ENCODE data around the gene TEX11. TPM values are rescaled to one million over a fixed set of nuclear protein-coding genes. Genes with fewer than 3 reads are reported as not detected.

Gene TEX11
- total RNA-seq, 4 donors from 2014 or later: not detected

- Histone ChIP-seq H3K9me3 (no peaks in the 10 kb centered on the region), H3K4me1 (peaks cover 5 to 15% (median 14%) of the 10 kb centered on the region in 4 donors), H3K36me3 (no peaks in the 10 kb centered on the region), H3K4me3 (no peak overlapping the region), H3K27me3 (peaks cover 0 to 2% (median 0%) of the 10 kb centered on the region in 4 donors), H3K27ac (replicated peaks in 1 of 4) (no peak overlapping the region)
- WGBS: 78% methylated on average over 7 of the region's 7 CpGs
- no peak for DNase-seq (ENCODE audit: extremely low spot score)
- no peak for TF ChIP-seq POLR2A (IDR thresholded peaks at IDR 0.05; ENCODE audit: low read depth)
- TF ChIP-seq EP300 (IDR thresholded peaks at IDR 0.05): no peak
- no peak for TF ChIP-seq POLR2AphosphoS5 (IDR thresholded peaks at IDR 0.05)
- no peak for TF ChIP-seq CTCF (IDR thresholded peaks at IDR 0.05)
- intact Hi-C loops (cut with DNase I): no loop called here
These were observed 423.0 kb downstream of the TEX11 start for GRCh38 chrX:70485466-70485865.

- Histone ChIP-seq H3K27ac (replicated peaks in 1 of 4) (peak overlapping the region in 1 of 4 donors; percentile 81), H3K4me3 (no peak overlapping the region), H3K36me3 (no peaks in the 10 kb centered on the region), H3K27me3 (peaks cover 0 to 4% (median 0%) of the 10 kb centered on the region in 4 donors), H3K9me3 (no peaks in the 10 kb centered on the region), H3K4me1 (peaks cover 22 to 47% (median 45%) of the 10 kb centered on the region in 4 donors)
- WGBS: 74% methylated on average over 2 of the region's 2 CpGs
- TF ChIP-seq EP300 (IDR thresholded peaks at IDR 0.05) (no peak), POLR2A (IDR thresholded peaks at IDR 0.05; ENCODE audit: low read depth) (no peak), POLR2AphosphoS5 (IDR thresholded peaks at IDR 0.05) (no peak), CTCF (IDR thresholded peaks at IDR 0.05) (no peak)
- DNase-seq (ENCODE audit: extremely low spot score): no peak
- intact Hi-C loops (cut with DNase I): no loop called here
These were observed 426.2 kb downstream of the TEX11 start for GRCh38 chrX:70482300-70482699.

- Histone ChIP-seq H3K9me3 (no peaks in the 10 kb centered on the region), H3K27me3 (peaks cover 0 to 4% (median 0%) of the 10 kb centered on the region in 4 donors), H3K36me3 (no peaks in the 10 kb centered on the region), H3K4me1 (peaks cover 22 to 53% (median 49%) of the 10 kb centered on the region in 4 donors), H3K27ac (replicated peaks in 1 of 4) (peak overlapping the region; percentile 74 to 81 (median 74)), H3K4me3 (no peak overlapping the region)
- no peak for DNase-seq (ENCODE audit: extremely low spot score)
- TF ChIP-seq POLR2AphosphoS5 (IDR thresholded peaks at IDR 0.05): no peak
- TF ChIP-seq POLR2A (IDR thresholded peaks at IDR 0.05; ENCODE audit: low read depth): no peak
- no peak for TF ChIP-seq CTCF (IDR thresholded peaks at IDR 0.05)
- TF ChIP-seq EP300 (IDR thresholded peaks at IDR 0.05): no peak
- intact Hi-C loops (cut with DNase I): no loop called here
- 66% methylated on average over 8 of the region's 8 CpGs for WGBS
These were observed 426.8 kb downstream of the TEX11 start for GRCh38 chrX:70481471-70482270.

GRCh38 chrX:70480660-70481018, 427.9 kb downstream of the TEX11 start:
- no peak for DNase-seq (ENCODE audit: extremely low spot score)
- peak overlapping the region; percentile 74 to 81 (median 74) for H3K27ac ChIP-seq (replicated peaks in 1 of 4)
- 51% methylated on average over 9 of the region's 9 CpGs for WGBS
- peak overlapping the region; percentile 20 to 33 (median 26) for H3K4me3 ChIP-seq
- H3K36me3 ChIP-seq: no peaks in the 10 kb centered on the region
- intact Hi-C loops (cut with DNase I): no loop called here
- TF ChIP-seq EP300 (IDR thresholded peaks at IDR 0.05) (no peak), POLR2AphosphoS5 (IDR thresholded peaks at IDR 0.05) (peak in 1 of 2 donors; percentile 52), POLR2A (IDR thresholded peaks at IDR 0.05; ENCODE audit: low read depth) (no peak)
- H3K4me1 ChIP-seq: peaks cover 22 to 62% (median 53%) of the 10 kb centered on the region in 4 donors
- no peaks in the 10 kb centered on the region for H3K9me3 ChIP-seq
- peaks cover 0 to 4% (median 0%) of the 10 kb centered on the region in 4 donors for H3K27me3 ChIP-seq

- Histone ChIP-seq H3K27me3 (peaks cover 0 to 4% (median 0%) of the 10 kb centered on the region in 4 donors), H3K9me3 (no peaks in the 10 kb centered on the region), H3K36me3 (no peaks in the 10 kb centered on the region), H3K4me3 (peak overlapping the region; percentile 20 to 33 (median 26)), H3K4me1 (peaks cover 22 to 62% (median 53%) of the 10 kb centered on the region in 4 donors), H3K27ac (replicated peaks in 1 of 4) (peak overlapping the region; percentile 74 to 81 (median 74))
- no peak for DNase-seq (ENCODE audit: extremely low spot score)
- intact Hi-C loops (cut with DNase I): no loop called here
- TF ChIP-seq POLR2AphosphoS5 (IDR thresholded peaks at IDR 0.05) (no peak), POLR2A (IDR thresholded peaks at IDR 0.05; ENCODE audit: low read depth) (no peak), EP300 (IDR thresholded peaks at IDR 0.05) (no peak), CTCF (IDR thresholded peaks at IDR 0.05) (no peak)
- WGBS: 41% methylated on average over 6 of the region's 6 CpGs
These were observed 428.4 kb downstream of the TEX11 start for GRCh38 chrX:70479922-70480659.

All from esophagus muscularis mucosa (tissue), 4 donors.